Esophagus muscularis mucosa (tissue), 4 donors: ENCODE results near the gene PARL. TPM values are rescaled to one million over a fixed set of nuclear protein-coding genes. Genes with fewer than 3 reads are reported as not detected.

Experiments
- DNase-seq: peaks from one replicate; pipeline ENCODE4 v3.0.0-alpha.2; 2017; ENCODE audit errors: extremely low spot score
- H3K27ac ChIP-seq, 4 donors: fragments of 200-600 bp; sonication (generic); replicated peaks in 1 of 4; 1 replicate in 3 of 4; 2 replicates in 1 of 4; pipeline ENCODE4 v1.5.1; 2016 to 2019; ENCODE audit warnings: mild to moderate bottlenecking in 1 of 4
- H3K27me3 ChIP-seq, 4 donors: fragments of 200-600 bp; sonication (generic); one replicate each; pipeline versions ENCODE4 v1.5.1 to v1.6.0; 2016 to 2019
- H3K36me3 ChIP-seq, 4 donors: fragments of 200-600 bp; sonication (generic); one replicate each; pipeline ENCODE4 v1.5.1; 2016 to 2019
- H3K4me1 ChIP-seq, 4 donors: fragments of 200-600 bp; sonication (generic); one replicate each; pipeline ENCODE4 v1.5.1; 2016 to 2019
- H3K4me3 ChIP-seq, 4 donors: fragments of 200-600 bp; sonication (generic); 1 replicate in 2 of 4; 2 replicates in 2 of 4; pipeline ENCODE4 v1.5.1; 2016 to 2019; ENCODE audit warnings: mild to moderate bottlenecking in 4 of 4, moderate library complexity in 1 of 4
- H3K9me3 ChIP-seq, 4 donors: fragments of 200-600 bp; sonication (generic); 1 replicate in 3 of 4; 2 replicates in 1 of 4; pipeline ENCODE4 v1.5.1; 2016 to 2019
- CTCF ChIP-seq, 3 experiments: fragments of 200-600 bp in 2 of 3; fragments of 450-650 bp in 1 of 3; sonication (generic) in 2 of 3; IDR thresholded peaks; one replicate each; pipeline ENCODE4 v1.5.1; 2017 to 2019; ENCODE audit warnings: antibody characterized with exemption in 3 of 3, mild to moderate bottlenecking in 2 of 3, moderate library complexity in 1 of 3
- EP300 ChIP-seq: sonication (generic); formaldehyde crosslinking; IDR thresholded peaks from one replicate; pipeline ENCODE4 v1.6.1; 2017; ENCODE audit warnings: antibody characterized with exemption
- POLR2A ChIP-seq: fragments of 450-650 bp; IDR thresholded peaks from one replicate; pipeline ENCODE4 v1.6.1; 2017; ENCODE audit warnings: antibody characterized with exemption, moderate library complexity, mild to moderate bottlenecking, low read depth
- POLR2AphosphoS5 ChIP-seq, 2 donors: sonication (generic); formaldehyde crosslinking; IDR thresholded peaks; one replicate each; pipeline ENCODE4 v1.6.1; 2017; ENCODE audit warnings: antibody characterized with exemption in 2 of 2
- WGBS: methylation state at CpG from one replicate; pipeline ENCODE4 v1.1.5; 2018; 5-methylcytosine and 5-hydroxymethylcytosine counted together
- intact Hi-C: fragments of 100-400 bp; cut with DNase I; formaldehyde crosslinking; loops from one replicate; pipeline ENCODE4 v1.15.1; 2023
- total RNA-seq, 4 donors: library from RNA; depleted of rRNA; stranded (reverse); fragments of >200 nt; gene quantifications; one replicate each; pipeline versions ENCODE4 v1.1.0 to v1.2.1, GENCODE V29; 2016

Gene PARL
- total RNA-seq, 4 donors from 2014 or later: 40.2 to 57.1 (median 51.2) TPM

DNA sequence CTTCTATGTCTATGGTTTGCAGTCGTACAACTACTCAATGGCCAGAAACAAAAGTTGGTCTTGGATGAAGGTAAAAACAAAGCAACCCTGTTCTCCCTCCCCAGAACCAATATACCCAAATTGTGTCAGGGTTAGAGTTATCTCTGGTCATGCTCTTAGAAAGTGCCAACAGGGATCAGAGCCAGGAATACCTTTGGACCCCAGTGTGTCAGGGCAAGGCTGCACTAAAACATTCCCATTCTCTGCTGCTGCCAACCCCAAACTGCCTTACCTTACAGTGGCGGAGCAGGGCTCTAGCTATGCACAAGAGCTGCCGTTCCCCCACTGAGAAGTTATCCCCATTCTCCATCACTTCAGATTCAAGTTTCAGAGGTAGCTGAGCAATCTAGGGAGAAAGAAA is 42.4 kb upstream of the PARL start:
- Histone ChIP-seq H3K4me3 (no peak overlapping the region), H3K4me1 (no peaks in the 10 kb centered on the region), H3K9me3 (no peaks in the 10 kb centered on the region), H3K27me3 (no peaks in the 10 kb centered on the region), H3K27ac (no peak overlapping the region), H3K36me3 (peaks cover 32 to 97% (median 84%) of the 10 kb centered on the region in 4 donors)
- no peak for DNase-seq
- intact Hi-C loops: no loop called here
- TF ChIP-seq CTCF (IDR thresholded peaks at IDR 0.05) (no peak), POLR2A (no peak), EP300 (no peak), POLR2AphosphoS5 (IDR thresholded peaks at IDR 0.05) (no peak)
- 95% methylated on average over 3 of the region's 3 CpGs for WGBS

- Histone ChIP-seq H3K4me1 (no peaks in the 10 kb centered on the region), H3K9me3 (no peaks in the 10 kb centered on the region), H3K4me3 (no peak overlapping the region), H3K36me3 (peaks cover 49 to 100% (median 93%) of the 10 kb centered on the region in 4 donors), H3K27ac (no peak overlapping the region), H3K27me3 (no peaks in the 10 kb centered on the region)
- TF ChIP-seq POLR2AphosphoS5 (IDR thresholded peaks at IDR 0.05) (no peak), CTCF (IDR thresholded peaks at IDR 0.05) (no peak), POLR2A (no peak), EP300 (no peak)
- intact Hi-C loops: no loop called here
- WGBS: 97% methylated on average over 7 of the region's 7 CpGs
- DNase-seq: no peak
These were observed 40.3 kb upstream of the PARL start for GRCh38 chr3:183924956-183925355.

DNA sequence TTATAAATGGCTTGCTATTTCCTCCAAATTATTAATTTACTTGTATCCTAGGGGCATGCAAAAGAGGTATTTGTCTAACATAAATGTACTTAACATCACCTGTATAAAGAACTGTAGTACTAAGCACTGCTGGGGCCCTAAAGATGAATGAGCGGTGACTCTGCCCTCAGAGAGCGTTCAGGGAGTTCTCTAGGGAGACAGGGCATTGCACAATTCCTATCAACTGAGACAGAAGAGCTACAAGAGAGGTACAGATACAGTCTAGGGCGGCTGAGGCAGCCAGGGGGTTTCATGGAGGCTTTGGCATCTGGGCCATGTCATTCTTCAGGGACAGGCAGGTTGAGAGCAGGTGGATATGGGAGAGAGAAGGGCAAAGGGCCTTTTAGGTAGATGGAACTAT is 39.9 kb upstream of the PARL start:
- no peaks in the 10 kb centered on the region for H3K9me3 ChIP-seq
- TF ChIP-seq CTCF (IDR thresholded peaks at IDR 0.05) (no peak), POLR2AphosphoS5 (IDR thresholded peaks at IDR 0.05) (no peak), EP300 (no peak)
- WGBS: 92% methylated on average over 3 of the region's 3 CpGs
- intact Hi-C loops: no loop called here
- DNase-seq: no peak
- H3K36me3 ChIP-seq: peaks cover 53 to 100% (median 93%) of the 10 kb centered on the region in 4 donors
- H3K27me3 ChIP-seq: no peaks in the 10 kb centered on the region
- H3K4me3 ChIP-seq: no peak overlapping the region
- no peak overlapping the region for H3K27ac ChIP-seq
- H3K4me1 ChIP-seq: no peaks in the 10 kb centered on the region

GRCh38 chr3:183922421-183922820 is 37.7 kb upstream of the PARL start:
- H3K27ac ChIP-seq: no peak overlapping the region
- 96% methylated on average over 4 of the region's 4 CpGs for WGBS
- DNase-seq: no peak
- no peaks in the 10 kb centered on the region for H3K9me3 ChIP-seq
- H3K4me3 ChIP-seq: no peak overlapping the region
- TF ChIP-seq POLR2A (no peak), EP300 (no peak), CTCF (IDR thresholded peaks at IDR 0.05) (no peak), POLR2AphosphoS5 (IDR thresholded peaks at IDR 0.05) (no peak)
- peaks cover 47 to 80% (median 74%) of the 10 kb centered on the region in 4 donors for H3K36me3 ChIP-seq
- no peaks in the 10 kb centered on the region for H3K27me3 ChIP-seq
- no peaks in the 10 kb centered on the region for H3K4me1 ChIP-seq
- intact Hi-C loops: no loop called here

- TF ChIP-seq EP300 (no peak), POLR2AphosphoS5 (IDR thresholded peaks at IDR 0.05) (no peak), POLR2A (no peak), CTCF (IDR thresholded peaks at IDR 0.05) (no peak)
- H3K27ac ChIP-seq: no peak overlapping the region
- WGBS: 91% methylated on average over 15 of the region's 15 CpGs
- H3K4me3 ChIP-seq: no peak overlapping the region
- H3K36me3 ChIP-seq: peaks cover 47 to 67% (median 63%) of the 10 kb centered on the region in 4 donors
- no peaks in the 10 kb centered on the region for H3K27me3 ChIP-seq
- intact Hi-C loops: no loop called here
- H3K9me3 ChIP-seq: no peaks in the 10 kb centered on the region
- DNase-seq: no peak
- H3K4me1 ChIP-seq: no peaks in the 10 kb centered on the region
These were observed 36.4 kb upstream of the PARL start for GRCh38 chr3:183921096-183921495.
